Thymus (tissue), 11 donors: ENCODE results near the gene INPP5A. TPM values are rescaled to one million over a fixed set of nuclear protein-coding genes. Genes with fewer than 3 reads are reported as not detected.

ENCODE experiments used
- DNase-seq, 9 donors: peaks; one replicate each; pipeline ENCODE4 v3.0.0-alpha.2; 2013; ENCODE audit warnings: low spot score in 9 of 9, low read depth in 6 of 9, missing footprints in 1 of 9
- H3K27ac ChIP-seq, 2 donors: one replicate each; pipeline ENCODE4 v1.5.1; 2013; ENCODE audit warnings: control low read depth in 1 of 2, low read depth in 1 of 2, low read length in 1 of 2, mild to moderate bottlenecking in 1 of 2, moderate library complexity in 1 of 2
- H3K27me3 ChIP-seq, 2 donors: one replicate each; pipeline ENCODE4 v1.5.1; 2013; ENCODE audit warnings: low read length in 1 of 2; ENCODE audit not compliant: control insufficient read depth in 2 of 2, insufficient read depth in 1 of 2
- H3K36me3 ChIP-seq, 2 donors: one replicate each; pipeline ENCODE4 v1.5.1; 2013; ENCODE audit warnings: low read length in 1 of 2, mild to moderate bottlenecking in 1 of 2, moderate library complexity in 1 of 2; ENCODE audit not compliant: control insufficient read depth in 2 of 2, insufficient read depth in 2 of 2
- H3K4me1 ChIP-seq, 2 donors: one replicate each; pipeline ENCODE4 v1.5.1; 2013; ENCODE audit warnings: low read length in 2 of 2; ENCODE audit not compliant: control insufficient read depth in 2 of 2, insufficient read depth in 2 of 2
- H3K4me3 ChIP-seq, 2 donors: one replicate each; pipeline ENCODE4 v1.5.1; 2013; ENCODE audit warnings: low read length in 2 of 2, control low read depth in 1 of 2, mild to moderate bottlenecking in 1 of 2
- H3K9me3 ChIP-seq, 2 donors: one replicate each; pipeline ENCODE4 v1.5.1; 2013; ENCODE audit warnings: low read length in 1 of 2, mild to moderate bottlenecking in 1 of 2; ENCODE audit not compliant: control insufficient read depth in 2 of 2, insufficient read depth in 1 of 2
- WGBS: extraction: QIAGEN DNeasy Blood & Tissue Kit; methylation state at CpG from one replicate; pipeline ENCODE4 v1.1.7; 2013; 5-methylcytosine and 5-hydroxymethylcytosine counted together
- polyA plus RNA-seq: library from polyadenylated mRNA; stranded (reverse); fragments of 200-250 nt; gene quantifications from one replicate; pipeline ENCODE4 v1.2.3, GENCODE V29; 2013
- total RNA-seq: library from RNA; stranded (reverse); fragments of 120-200 nt; gene quantifications from one replicate; pipeline ENCODE4 v1.2.4, GENCODE V29; 2013
- donor health status: healthy.

Gene INPP5A
- total and polyA plus RNA-seq, 2 donors = 11.0 to 14.6 TPM

DNA sequence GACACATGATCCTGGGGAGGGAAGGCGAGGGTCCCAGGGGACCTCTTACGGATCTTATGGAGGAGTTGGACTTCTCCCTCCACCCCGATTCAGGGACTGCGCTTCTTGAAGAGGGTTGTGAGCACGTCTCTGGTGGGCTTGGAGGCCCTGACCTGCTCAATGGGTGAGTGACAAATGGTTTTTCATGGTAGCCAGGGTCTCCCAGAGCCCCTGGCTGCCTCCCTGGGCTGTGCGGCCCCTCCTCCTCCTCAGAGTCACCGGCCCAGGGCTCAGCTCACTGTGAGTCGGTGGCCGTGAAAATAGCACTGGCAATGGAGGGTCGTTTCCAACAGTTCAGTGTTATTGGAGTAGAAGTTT is 26.6 kb downstream of the INPP5A start:
- no peaks in the 10 kb centered on the region for H3K27me3 ChIP-seq
- no peak overlapping the region for H3K27ac ChIP-seq
- 97% methylated on average over 10 of the region's 10 CpGs for WGBS
- H3K4me3 ChIP-seq = no peak overlapping the region
- H3K36me3 ChIP-seq = no peaks in the 10 kb centered on the region
- no peaks in the 10 kb centered on the region for H3K9me3 ChIP-seq
- DNase-seq = no peak
- peaks cover 9 to 21% of the 10 kb centered on the region in 2 donors for H3K4me1 ChIP-seq

GRCh38 chr10:132564690-132565089 is 27.1 kb downstream of the INPP5A start:
- no peaks in the 10 kb centered on the region for H3K36me3 ChIP-seq
- no peak for DNase-seq
- H3K4me3 ChIP-seq = no peak overlapping the region
- no peaks in the 10 kb centered on the region for H3K9me3 ChIP-seq
- WGBS = 93% methylated on average over 11 of the region's 11 CpGs
- H3K4me1 ChIP-seq = peaks cover 9 to 17% of the 10 kb centered on the region in 2 donors
- no peak overlapping the region for H3K27ac ChIP-seq
- H3K27me3 ChIP-seq = no peaks in the 10 kb centered on the region

- Histone ChIP-seq H3K9me3 (no peaks in the 10 kb centered on the region), H3K4me1 (peaks cover under 1 to 7% of the 10 kb centered on the region in 2 donors), H3K36me3 (no peaks in the 10 kb centered on the region), H3K27me3 (no peaks in the 10 kb centered on the region), H3K27ac (no peak overlapping the region), H3K4me3 (no peak overlapping the region)
- no peak for DNase-seq
- 98% methylated on average over 12 of the region's 12 CpGs for WGBS
These were observed 28.1 kb downstream of the INPP5A start for GRCh38 chr10:132565516-132566209.

- Histone ChIP-seq H3K27ac (no peak overlapping the region), H3K4me1 (peaks cover 7 to 15% of the 10 kb centered on the region in 2 donors), H3K9me3 (no peaks in the 10 kb centered on the region), H3K27me3 (no peaks in the 10 kb centered on the region), H3K36me3 (no peaks in the 10 kb centered on the region), H3K4me3 (no peak overlapping the region)
- WGBS = 83% methylated on average over 6 of the region's 6 CpGs
- no peak for DNase-seq
These were observed 29.3 kb downstream of the INPP5A start for GRCh38 chr10:132566892-132567291.

GRCh38 chr10:132570265-132570664 is 32.7 kb downstream of the INPP5A start:
- H3K9me3 ChIP-seq = no peaks in the 10 kb centered on the region
- no peak overlapping the region for H3K27ac ChIP-seq
- H3K4me3 ChIP-seq = no peak overlapping the region
- WGBS = 98% methylated on average over 10 of the region's 10 CpGs
- H3K36me3 ChIP-seq = no peaks in the 10 kb centered on the region
- no peak for DNase-seq
- H3K4me1 ChIP-seq = peaks cover 10 to 28% of the 10 kb centered on the region in 2 donors
- no peaks in the 10 kb centered on the region for H3K27me3 ChIP-seq

GRCh38 chr10:132570771-132571649 is 33.4 kb downstream of the INPP5A start:
- Histone ChIP-seq H3K27me3 (no peaks in the 10 kb centered on the region), H3K4me3 (no peak overlapping the region), H3K9me3 (no peaks in the 10 kb centered on the region), H3K4me1 (peaks cover 10 to 35% of the 10 kb centered on the region in 2 donors), H3K36me3 (no peaks in the 10 kb centered on the region), H3K27ac (peak overlapping the region in 1 of 2 donors; percentile 22)
- DNase-seq = no peak
- WGBS = 91% methylated on average over 26 of the region's 26 CpGs

GRCh38 chr10:132571650-132572544 is 34.3 kb downstream of the INPP5A start:
- Histone ChIP-seq H3K4me3 (no peak overlapping the region), H3K27ac (peak overlapping the region; percentile 2 to 49), H3K4me1 (peaks cover 10 to 41% of the 10 kb centered on the region in 2 donors), H3K9me3 (no peaks in the 10 kb centered on the region), H3K36me3 (no peaks in the 10 kb centered on the region), H3K27me3 (no peaks in the 10 kb centered on the region)
- DNase-seq = peak in 2 of 9 donors; percentile 36 to 62
- 37% methylated on average over 23 of the region's 23 CpGs for WGBS

GRCh38 chr10:132572545-132572937 is 35.0 kb downstream of the INPP5A start:
- no peak overlapping the region for H3K4me3 ChIP-seq
- WGBS = 70% methylated on average over 7 of the region's 7 CpGs
- DNase-seq = no peak

More at GRCh38 chr10:132572545-132572937, 35.0 kb downstream of the INPP5A start:
- H3K9me3 ChIP-seq = no peaks in the 10 kb centered on the region
- peaks cover 10 to 48% of the 10 kb centered on the region in 2 donors for H3K4me1 ChIP-seq
- H3K27ac ChIP-seq = peak overlapping the region; percentile 5 to 29
- H3K27me3 ChIP-seq = no peaks in the 10 kb centered on the region
- H3K36me3 ChIP-seq = no peaks in the 10 kb centered on the region
